Type B pancreatic cell (in vitro differentiated cells): Measurements from ENCODE around the gene PLCB3. TPM values are rescaled to one million over a fixed set of nuclear protein-coding genes. Genes with fewer than 3 reads are reported as not detected.

Source experiments
- DNase-seq: peaks from one replicate; pipeline ENCODE4 v3.0.0; 2021; ENCODE audit warnings: mixed read lengths; ENCODE audit not compliant: unreplicated experiment; ENCODE audit errors: extremely low spot score
- H3K27ac Mint-ChIP-seq: 2 replicates; pipeline ENCODE4 v1.8.0; 2021; ENCODE audit warnings: mild to moderate bottlenecking, mixed read lengths
- H3K27me3 Mint-ChIP-seq: 2 replicates; pipeline ENCODE4 v1.8.0; 2021; ENCODE audit warnings: mixed read lengths
- H3K36me3 Mint-ChIP-seq: 2 replicates; pipeline ENCODE4 v1.8.0; 2021; ENCODE audit warnings: mixed read lengths
- H3K4me1 Mint-ChIP-seq: one replicate; pipeline ENCODE4 v1.8.0; 2021; ENCODE audit warnings: mixed read lengths; ENCODE audit not compliant: unreplicated experiment
- H3K4me3 Mint-ChIP-seq: 2 replicates; pipeline ENCODE4 v1.8.0; 2021; ENCODE audit warnings: mild to moderate bottlenecking, mixed read lengths
- H3K9me3 Mint-ChIP-seq: 2 replicates; pipeline ENCODE4 v1.8.0; 2021; ENCODE audit warnings: mixed read lengths
- CTCF ChIP-seq: fragments of 200-600 bp; sonication (generic); conservative IDR thresholded peaks from 2 replicates; pipeline ENCODE4 v1.5.0; 2021; ENCODE audit warnings: antibody characterized with exemption, mild to moderate bottlenecking
- total RNA-seq: library from RNA; stranded (reverse); gene quantifications from 2 replicates; pipeline ENCODE4 v1.2.1, GENCODE V29; 2021; ENCODE audit warnings: low replicate concordance

PLCB3 gene
- total RNA-seq, 1 donor from 2014 or later: 40.7 TPM

DNA sequence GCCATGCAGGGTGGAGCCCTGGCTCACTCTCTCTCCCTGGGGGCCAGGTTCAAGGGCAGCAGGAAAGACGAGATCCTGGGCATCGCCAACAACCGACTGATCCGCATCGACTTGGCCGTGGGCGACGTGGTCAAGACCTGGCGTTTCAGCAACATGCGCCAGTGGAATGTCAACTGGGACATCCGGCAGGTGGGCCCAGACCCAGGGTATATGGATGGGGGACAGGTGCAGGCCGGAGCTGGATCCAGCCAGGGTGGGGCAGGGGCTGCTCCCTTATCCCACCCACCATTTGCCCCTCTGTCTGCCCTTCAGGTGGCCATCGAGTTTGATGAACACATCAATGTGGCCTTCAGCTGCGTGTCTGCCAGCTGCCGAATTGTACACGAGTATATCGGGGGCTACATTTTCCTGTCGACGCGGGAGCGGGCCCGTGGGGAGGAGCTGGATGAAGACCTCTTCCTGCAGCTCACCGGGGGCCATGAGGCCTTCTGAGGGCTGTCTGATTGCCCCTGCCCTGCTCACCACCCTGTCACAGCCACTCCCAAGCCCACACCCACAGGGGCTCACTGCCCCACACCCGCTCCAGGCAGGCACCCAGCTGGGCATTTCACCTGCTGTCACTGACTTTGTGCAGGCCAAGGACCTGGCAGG is 28.2 kb upstream of the PLCB3 start:
- H3K27me3 Mint-ChIP-seq: no peaks in the 10 kb centered on the region
- TF ChIP-seq CTCF: no peak
- H3K36me3 Mint-ChIP-seq: no peaks in the 10 kb centered on the region
- no peaks in the 10 kb centered on the region for H3K9me3 Mint-ChIP-seq
- H3K27ac Mint-ChIP-seq: no peak overlapping the region
- DNase-seq: no peak
- no peak overlapping the region for H3K4me3 Mint-ChIP-seq
- H3K4me1 Mint-ChIP-seq: peaks cover 4% of the 10 kb centered on the region

DNA sequence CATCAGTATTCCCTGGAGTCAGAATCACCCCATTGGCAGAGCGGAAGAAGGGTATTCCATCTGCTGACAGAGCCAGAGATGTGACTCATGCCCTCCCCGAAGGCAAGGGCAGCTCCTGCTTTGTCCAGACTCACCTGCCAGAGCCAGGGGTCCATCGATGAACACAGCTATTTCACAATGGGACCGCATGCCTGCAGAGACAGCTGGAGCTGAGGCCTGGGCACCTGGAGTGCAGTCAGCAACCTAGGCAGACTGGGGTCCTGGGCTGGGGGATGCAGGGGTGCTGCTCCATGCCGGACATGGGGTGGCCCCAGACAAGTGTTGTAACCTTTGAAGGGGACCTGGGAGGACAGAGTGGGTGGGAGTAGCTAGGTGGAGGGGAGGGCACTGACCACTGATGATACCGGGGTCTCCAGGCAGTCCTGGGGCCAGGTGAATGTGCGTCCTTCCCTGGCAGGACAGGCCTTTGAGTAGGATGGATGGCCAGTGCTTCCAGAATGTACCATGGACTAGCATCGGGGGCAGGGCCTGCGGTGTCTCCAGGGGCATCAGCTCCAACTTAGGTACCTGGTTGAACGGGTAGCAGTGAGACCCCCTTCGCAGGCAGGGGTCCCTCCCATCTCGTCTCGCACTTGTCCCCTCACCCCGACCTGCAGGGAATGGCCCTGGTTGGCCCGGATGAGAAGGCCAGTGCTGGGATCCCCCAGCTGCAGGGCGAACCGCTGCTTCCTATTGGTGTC is 27.0 kb upstream of the PLCB3 start:
- H3K36me3 Mint-ChIP-seq: no peaks in the 10 kb centered on the region
- TF ChIP-seq CTCF: no peak
- H3K27me3 Mint-ChIP-seq: no peaks in the 10 kb centered on the region
- H3K4me1 Mint-ChIP-seq: peaks cover 4% of the 10 kb centered on the region
- DNase-seq: no peak
- H3K4me3 Mint-ChIP-seq: peak overlapping the region; percentile 90
- no peaks in the 10 kb centered on the region for H3K9me3 Mint-ChIP-seq
- H3K27ac Mint-ChIP-seq: no peak overlapping the region

- Mint-ChIP-seq H3K9me3 (no peaks in the 10 kb centered on the region), H3K27me3 (no peaks in the 10 kb centered on the region), H3K36me3 (no peaks in the 10 kb centered on the region), H3K4me1 (peaks cover 4% of the 10 kb centered on the region), H3K4me3 (peak overlapping the region; percentile 90), H3K27ac (no peak overlapping the region)
- DNase-seq: no peak
- TF ChIP-seq CTCF: no peak
Observed at GRCh38 chr11:64224891-64225607, 26.3 kb upstream of the PLCB3 start.

- Mint-ChIP-seq H3K4me1 (peaks cover 5% of the 10 kb centered on the region), H3K36me3 (no peaks in the 10 kb centered on the region), H3K27ac (peak within 1 kb of the TSS; percentile 72), H3K9me3 (no peaks in the 10 kb centered on the region), H3K27me3 (no peaks in the 10 kb centered on the region), H3K4me3 (peak within 1 kb of the TSS; percentile 90)
- DNase-seq: peak; percentile 93
- peak; percentile 46 for TF ChIP-seq CTCF
Observed at GRCh38 chr11:64225608-64226506, 25.5 kb upstream of the PLCB3 start, which contains the start of the genes NUDT22 and TRPT1. NUDT22 (plus strand) TSS chr11:64226274; CDS start chr11:64226653, 379 bp downstream. TRPT1 (minus strand) TSS chr11:64226186; CDS start chr11:64225860, 326 bp downstream.

DNA sequence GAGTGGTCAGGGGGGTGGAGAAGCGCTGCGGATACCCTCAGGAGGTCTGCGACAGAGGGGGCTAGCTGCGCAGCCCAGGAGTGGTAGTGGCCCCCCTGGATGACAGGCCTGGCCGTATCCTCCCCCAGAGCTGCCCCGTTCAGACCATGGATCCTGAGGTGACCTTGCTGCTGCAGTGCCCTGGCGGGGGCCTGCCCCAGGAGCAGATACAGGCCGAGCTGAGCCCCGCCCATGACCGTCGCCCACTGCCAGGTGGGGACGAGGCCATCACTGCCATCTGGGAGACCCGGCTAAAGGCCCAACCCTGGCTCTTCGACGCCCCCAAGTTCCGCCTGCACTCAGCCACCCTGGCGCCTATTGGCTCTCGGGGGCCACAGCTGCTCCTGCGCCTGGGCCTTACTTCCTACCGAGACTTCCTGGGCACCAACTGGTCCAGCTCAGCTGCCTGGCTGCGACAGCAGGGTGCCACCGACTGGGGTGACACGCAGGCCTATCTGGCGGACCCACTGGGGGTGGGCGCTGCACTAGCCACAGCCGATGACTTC is 24.8 kb upstream of the PLCB3 start:
- H3K36me3 Mint-ChIP-seq: no peaks in the 10 kb centered on the region
- peak overlapping the region; percentile 90 for H3K4me3 Mint-ChIP-seq
- no peak for TF ChIP-seq CTCF
- H3K27ac Mint-ChIP-seq: no peak overlapping the region
- peaks cover 7% of the 10 kb centered on the region for H3K4me1 Mint-ChIP-seq
- H3K27me3 Mint-ChIP-seq: no peaks in the 10 kb centered on the region
- DNase-seq: no peak
- H3K9me3 Mint-ChIP-seq: no peaks in the 10 kb centered on the region
